T follicular helper cell (primary cell): Measurements from ENCODE around the gene CIAO2B.
"Not testable (repeated sequence)": the region's sequence is repeated elsewhere in the genome, so short reads cannot be mapped to it uniquely, and the experiment has no call there.

Experiments used
- DNase-seq: peaks from one replicate; pipeline ENCODE4 v3.0.0-alpha.2; 2020; ENCODE audit warnings: low read depth
- total RNA-seq, 2 experiments: gene quantifications; one replicate each; lab custom pipeline; 2026; lab: John Stamatoyannopoulos, UW

Gene CIAO2B
- 41.2 to 91.2 reads per million in 2 experiments for total RNA-seq

GRCh38 chr16:66934138-66934838, at the start of gene CIAO2B:
Gene CIAO2B (minus strand): TSS chr16:66934402. CDS start chr16:66934364, 38 bp downstream.
- DNase-seq = peak; percentile 82

- no peak for DNase-seq
These were observed 48.8 kb upstream of the CIAO2B start for GRCh38 chr16:66983033-66983432.

GRCh38 chr16:66979011-66979717, 45.0 kb upstream of the CIAO2B start:
- DNase-seq = no peak

GRCh38 chr16:66977341-66978113, 43.3 kb upstream of the CIAO2B start:
- peak; percentile 81 for DNase-seq

GRCh38 chr16:66976746-66977145, 42.5 kb upstream of the CIAO2B start:
- DNase-seq = no peak

- DNase-seq = no peak
These were observed 41.2 kb upstream of the CIAO2B start for GRCh38 chr16:66975302-66975893.

- DNase-seq = peak; percentile 36
These were observed 40.7 kb upstream of the CIAO2B start for GRCh38 chr16:66974932-66975246.

- DNase-seq = not testable (repeated sequence)
These were observed 40.1 kb upstream of the CIAO2B start for GRCh38 chr16:66974156-66974931.

- no peak for DNase-seq
These were observed 39.5 kb upstream of the CIAO2B start for GRCh38 chr16:66973716-66974115.

- DNase-seq = no peak
These were observed 38.8 kb upstream of the CIAO2B start for GRCh38 chr16:66972983-66973382.

- no peak for DNase-seq
These were observed 36.8 kb upstream of the CIAO2B start for GRCh38 chr16:66970775-66971720.

- DNase-seq = no peak
These were observed 34.6 kb upstream of the CIAO2B start for GRCh38 chr16:66968847-66969246.

GRCh38 chr16:66964049-66964448, 29.8 kb upstream of the CIAO2B start:
- DNase-seq = no peak

- no peak for DNase-seq
These were observed 27.7 kb upstream of the CIAO2B start for GRCh38 chr16:66961914-66962313.

GRCh38 chr16:66961065-66961744, 27.0 kb upstream of the CIAO2B start, which contains the start of gene CES3:
Gene CES3 (plus strand): TSS chr16:66961266. CDS start chr16:66961308, 42 bp downstream.
- DNase-seq = peak; percentile 34

GRCh38 chr16:66960270-66960669, 26.1 kb upstream of the CIAO2B start:
- no peak for DNase-seq

- no peak for DNase-seq
These were observed 25.5 kb upstream of the CIAO2B start for GRCh38 chr16:66959704-66960161.

GRCh38 chr16:66958857-66959703, 24.9 kb upstream of the CIAO2B start:
- DNase-seq = no peak

- not testable (repeated sequence) for DNase-seq
These were observed 21.9 kb upstream of the CIAO2B start for GRCh38 chr16:66956154-66956457.
